Stimulated activated CD8-positive, alpha-beta memory T cell treated with anti-CD3 and anti-CD28 coated beads, Interleukin-4, amount 100 ng/mL, for 4 hours (primary cell): ENCODE results near the gene FIGNL2.

Experiments used
- DNase-seq, 2 donors: peaks; one replicate each; pipeline ENCODE4 v3.0.0-alpha.2; 2020; ENCODE audit warnings: low read depth in 2 of 2, low spot score in 1 of 2

FIGNL2 gene

GRCh38 chr12:51777973-51778372 is 70.5 kb downstream of the FIGNL2 start:
- no peak for DNase-seq

- DNase-seq: no peak
These were observed 71.1 kb downstream of the FIGNL2 start for GRCh38 chr12:51777457-51777856.

GRCh38 chr12:51774933-51775332 is 73.6 kb downstream of the FIGNL2 start:
- DNase-seq: no peak

GRCh38 chr12:51773145-51773869 is 75.2 kb downstream of the FIGNL2 start:
- no peak for DNase-seq

- no peak for DNase-seq
These were observed 77.5 kb downstream of the FIGNL2 start for GRCh38 chr12:51771008-51771407.
